HEK293T (cell line): ENCODE data around the gene LGI1.

ENCODE experiments used
- CTCF ChIA-PET: fragments of 350-600 bp; formaldehyde crosslinking; extraction: SDS; loops from one replicate; lab custom pipeline; 2021; ENCODE audit warnings: antibody characterized with exemption, inconsistent platforms; lab: Yijun Ruan, JAX
- POLR2A ChIA-PET: fragments of 350-600 bp; formaldehyde crosslinking; extraction: SDS; loops from one replicate; lab custom pipeline; 2020; ENCODE audit warnings: antibody characterized with exemption, inconsistent platforms; lab: Yijun Ruan, JAX
- DNase-seq: peaks from one replicate; pipeline ENCODE4 v3.0.0; 2012; ENCODE audit warnings: mixed read lengths; ENCODE audit errors: extremely low spot score
- ARNT ChIP-seq: fragments of 450-650 bp; IDR thresholded peaks from 2 replicates; pipeline ENCODE4 v1.6.1; 2017; ENCODE audit warnings: mild to moderate bottlenecking
- BHLHE40 ChIP-seq: fragments of 450-650 bp; IDR thresholded peaks from 2 replicates; pipeline ENCODE4 v1.6.1; 2016; ENCODE audit warnings: mild to moderate bottlenecking, moderate library complexity, borderline replicate concordance
- CTBP1 ChIP-seq: fragments of 450-650 bp; IDR thresholded peaks from 2 replicates; pipeline ENCODE4 v1.6.1; 2016; ENCODE audit warnings: borderline replicate concordance
- ELF4 ChIP-seq: fragments of 450-650 bp; IDR thresholded peaks from 2 replicates; pipeline ENCODE4 v1.6.1; 2017; ENCODE audit warnings: antibody characterized with exemption
- FOXA1 ChIP-seq: fragments of 450-650 bp; IDR thresholded peaks from 2 replicates; pipeline ENCODE4 v1.6.1; 2016; ENCODE audit warnings: mild to moderate bottlenecking
- FOXK2 ChIP-seq: fragments of 450-650 bp; IDR thresholded peaks from 2 replicates; pipeline ENCODE4 v1.6.1; 2016; ENCODE audit warnings: mild to moderate bottlenecking
- FOXM1 ChIP-seq: fragments of 450-650 bp; IDR thresholded peaks from 2 replicates; pipeline ENCODE4 v1.6.1; 2017; ENCODE audit warnings: mild to moderate bottlenecking, borderline replicate concordance
- HDGF ChIP-seq: fragments of 450-650 bp; IDR thresholded peaks from 2 replicates; pipeline ENCODE4 v1.6.1; 2017; ENCODE audit warnings: antibody characterized with exemption, borderline replicate concordance
- L3MBTL2 ChIP-seq: fragments of 450-650 bp; conservative IDR thresholded peaks from 2 replicates; pipeline ENCODE4 v1.6.1; 2016; ENCODE audit warnings: mild to moderate bottlenecking
- LEF1 ChIP-seq: fragments of 450-650 bp; IDR thresholded peaks from 2 replicates; pipeline ENCODE4 v1.6.1; 2017; ENCODE audit warnings: mild to moderate bottlenecking, borderline replicate concordance
- NFRKB ChIP-seq: fragments of 450-650 bp; IDR thresholded peaks from 2 replicates; pipeline ENCODE4 v1.6.1; 2016; ENCODE audit warnings: mild to moderate bottlenecking, moderate library complexity
- PKNOX1 ChIP-seq: fragments of 450-650 bp; IDR thresholded peaks from 2 replicates; pipeline ENCODE4 v1.6.1; 2016
- SP1 ChIP-seq: fragments of 450-650 bp; IDR thresholded peaks from 2 replicates; pipeline ENCODE4 v1.6.1; 2017
- SUZ12 ChIP-seq: fragments of 450-650 bp; IDR thresholded peaks from 2 replicates; pipeline ENCODE4 v1.6.1; 2016; ENCODE audit warnings: mild to moderate bottlenecking
- TARDBP ChIP-seq: fragments of 450-650 bp; IDR thresholded peaks from 2 replicates; pipeline ENCODE4 v1.6.1; 2016
- ZNF384 ChIP-seq: fragments of 450-650 bp; IDR thresholded peaks from 2 replicates; pipeline ENCODE4 v1.6.1; 2016

LGI1 gene

GRCh38 chr10:93757136-93757535 is 600 bp upstream of the LGI1 start:
- TF ChIP-seq PKNOX1 (peak; percentile 87), HDGF (no peak), SP1 (no peak), CTBP1 (0 out of 2 replicates have a peak, but pooled peaks have one; percentile 10), NFRKB (no peak)
- CTCF ChIA-PET: interaction anchor here (0.6 to 3.9 kb wide), 5 partner anchors 12 to 563 kb away, joined by 3 to 26 read pairs (median 4); no protein-coding TSS in a partner anchor
- peak; percentile 58 for DNase-seq
- POLR2A ChIA-PET: interaction anchor here (0.7 to 1.3 kb wide), 3 partner anchors 8 to 54 kb away, joined by 3 to 4 read pairs (median 4); partner anchors contain the start of gene FRA10AC1

- POLR2A ChIA-PET: interaction anchor here (1.3 kb wide), 1 partner anchor 9 kb away, joined by 4 read pairs; no protein-coding TSS in a partner anchor
- DNase-seq: no peak
- CTCF ChIA-PET: interaction anchor here (1.5 to 3.9 kb wide), 2 partner anchors 13 to 57 kb away, joined by 3 to 26 read pairs; no protein-coding TSS in a partner anchor
- TF ChIP-seq SUZ12: no peak
- TF ChIP-seq FOXA1: no peak
- TF ChIP-seq BHLHE40: no peak
- no peak for TF ChIP-seq SP1
- no peak for TF ChIP-seq ELF4
- no peak for TF ChIP-seq FOXK2
- TF ChIP-seq HDGF: no peak
- TF ChIP-seq ARNT: no peak
- no peak for TF ChIP-seq FOXM1
- TF ChIP-seq TARDBP: no peak
- no peak for TF ChIP-seq LEF1
- no peak for TF ChIP-seq CTBP1
- no peak for TF ChIP-seq NFRKB
- no peak for TF ChIP-seq ZNF384
- TF ChIP-seq PKNOX1: no peak
Measured at GRCh38 chr10:93758508-93758885, 761 bp downstream of the LGI1 start.

- DNase-seq: no peak
- CTCF ChIA-PET: interaction anchor here (3.9 kb wide), 1 partner anchor 13 kb away, joined by 26 read pairs; no protein-coding TSS in a partner anchor
- POLR2A ChIA-PET: no interaction called here
- TF ChIP-seq FOXK2 (no peak), ZNF384 (no peak), CTBP1 (no peak), PKNOX1 (peak; percentile 33; the same call in 1 of the 2 replicates), LEF1 (no peak)
Measured at GRCh38 chr10:93758891-93759410, 1.2 kb downstream of the LGI1 start.

- ChIA-PET POLR2A (no interaction called here), CTCF (no interaction called here)
- no peak for DNase-seq
- no peak for TF ChIP-seq CTBP1
- TF ChIP-seq PKNOX1: no peak
- TF ChIP-seq FOXM1: no peak
- no peak for TF ChIP-seq FOXA1
- no peak for TF ChIP-seq TARDBP
Measured at GRCh38 chr10:93760490-93760889, 2.8 kb downstream of the LGI1 start.

- ChIA-PET POLR2A (no interaction called here), CTCF (interaction anchor here (0.6 kb wide), 1 partner anchor 90 kb away, joined by 3 read pairs; no protein-coding TSS in a partner anchor)
- no peak for TF ChIP-seq ZNF384
- no peak for TF ChIP-seq SUZ12
- no peak for TF ChIP-seq HDGF
- TF ChIP-seq SP1: no peak
- no peak for TF ChIP-seq CTBP1
- no peak for TF ChIP-seq BHLHE40
- TF ChIP-seq TARDBP: no peak
- no peak for TF ChIP-seq ARNT
- TF ChIP-seq FOXM1: no peak
- TF ChIP-seq NFRKB: no peak
- TF ChIP-seq PKNOX1: no peak
- TF ChIP-seq FOXK2: no peak
- no peak for TF ChIP-seq LEF1
- no peak for TF ChIP-seq FOXA1
- TF ChIP-seq ELF4: no peak
- TF ChIP-seq L3MBTL2: no peak
- DNase-seq: no peak
Measured at GRCh38 chr10:93762979-93763391, 5.2 kb downstream of the LGI1 start.
